Stimulated activated CD8-positive, alpha-beta memory T cell treated with anti-CD3 and anti-CD28 coated beads, Interleukin-7, amount 100 ng/mL, for 24 hours (primary cell): ENCODE measurements around the gene GLG1.

ENCODE experiments used
- DNase-seq: peaks from one replicate; pipeline ENCODE4 v3.0.0-alpha.2; 2020; ENCODE audit warnings: low read depth

GLG1 gene

DNA sequence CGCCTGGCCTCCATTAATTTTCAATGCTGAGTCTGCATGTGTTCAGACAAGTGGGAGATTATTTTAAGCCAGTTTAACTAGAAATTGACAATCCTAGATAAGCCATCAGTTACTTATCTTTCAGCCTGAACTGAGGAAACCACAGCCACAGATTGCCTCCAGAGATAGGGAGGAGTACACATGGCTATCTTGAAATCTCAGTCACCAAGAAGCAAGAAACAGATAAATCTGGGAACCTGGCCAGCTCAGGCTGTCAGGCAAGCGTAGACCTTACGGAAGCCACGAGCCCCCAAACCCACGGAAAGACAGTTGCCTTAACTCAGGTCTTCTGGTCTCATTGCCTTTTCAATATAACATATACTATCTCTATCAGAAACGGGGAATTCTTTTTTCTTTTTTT lies 2.0 kb upstream of the GLG1 start:
- DNase-seq: no peak

DNA sequence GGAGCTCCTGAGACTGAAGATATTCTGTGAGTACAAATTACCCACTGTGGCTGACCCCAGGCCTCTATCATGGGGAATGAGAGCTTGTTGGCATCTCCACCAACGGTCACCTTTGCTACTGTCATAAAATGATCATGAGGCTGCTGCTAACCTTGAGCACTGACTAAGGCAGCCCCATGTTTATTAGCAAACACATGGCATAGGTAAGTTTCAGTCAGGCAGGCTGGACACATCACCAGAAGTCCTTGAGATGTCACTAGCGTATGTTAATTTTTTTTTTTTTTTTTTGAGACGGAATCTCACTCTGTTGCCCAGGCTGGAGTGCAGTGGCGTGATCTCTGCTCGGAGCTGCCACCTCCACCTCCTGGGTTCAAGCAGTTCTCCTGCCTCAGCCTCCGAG lies 1.5 kb upstream of the GLG1 start:
- DNase-seq: no peak

DNA sequence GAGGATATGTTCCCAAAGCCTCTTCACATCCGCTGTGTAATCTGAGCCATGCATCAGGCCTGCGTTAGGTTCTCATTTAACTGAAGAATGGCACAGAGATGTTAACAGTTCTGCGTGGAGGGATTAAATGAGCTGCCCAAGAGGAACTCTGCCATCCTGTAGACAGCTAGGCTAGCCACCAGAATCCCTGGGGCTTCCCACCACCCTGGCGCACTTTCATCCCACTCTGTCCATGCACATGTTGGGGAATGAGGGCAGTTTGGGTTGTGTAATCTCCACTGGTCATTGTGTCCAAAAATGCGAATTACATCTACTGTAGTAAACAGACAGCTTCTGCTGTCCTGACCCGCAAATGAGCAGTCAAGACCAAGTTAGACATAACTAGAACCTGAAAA lies 1.0 kb upstream of the GLG1 start:
- no peak for DNase-seq

DNA sequence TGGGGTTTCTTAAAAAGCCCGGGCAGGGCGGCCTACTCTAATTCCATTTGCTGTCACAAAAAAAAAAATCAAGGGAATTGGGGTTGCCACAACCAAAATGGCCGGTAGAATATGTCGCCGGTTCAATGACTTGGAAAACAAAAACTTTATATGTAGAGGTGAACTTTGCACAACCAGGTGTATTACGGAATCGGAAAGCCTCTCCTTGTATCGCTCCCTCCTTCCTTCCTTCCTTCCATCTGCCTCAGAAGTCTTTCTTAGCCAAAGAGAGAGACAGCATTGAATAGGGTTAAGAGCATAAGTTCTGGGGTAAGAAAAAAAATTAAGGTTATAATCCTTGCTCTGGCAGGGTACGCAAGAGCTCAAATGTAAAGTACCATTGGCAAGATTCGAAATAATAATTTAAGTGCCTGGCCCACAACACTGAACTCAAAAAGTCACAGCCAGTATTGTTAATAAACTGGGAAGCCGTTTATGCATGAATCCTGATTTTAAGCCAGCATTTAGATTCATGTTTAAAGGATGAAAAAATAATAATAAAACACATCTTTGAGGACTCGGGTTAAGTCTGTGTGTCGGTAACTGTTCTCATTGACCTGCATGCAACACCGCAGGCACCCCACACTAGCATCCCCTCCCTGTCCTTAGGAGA lies 522 bp upstream of the GLG1 start:
- DNase-seq: no peak

DNA sequence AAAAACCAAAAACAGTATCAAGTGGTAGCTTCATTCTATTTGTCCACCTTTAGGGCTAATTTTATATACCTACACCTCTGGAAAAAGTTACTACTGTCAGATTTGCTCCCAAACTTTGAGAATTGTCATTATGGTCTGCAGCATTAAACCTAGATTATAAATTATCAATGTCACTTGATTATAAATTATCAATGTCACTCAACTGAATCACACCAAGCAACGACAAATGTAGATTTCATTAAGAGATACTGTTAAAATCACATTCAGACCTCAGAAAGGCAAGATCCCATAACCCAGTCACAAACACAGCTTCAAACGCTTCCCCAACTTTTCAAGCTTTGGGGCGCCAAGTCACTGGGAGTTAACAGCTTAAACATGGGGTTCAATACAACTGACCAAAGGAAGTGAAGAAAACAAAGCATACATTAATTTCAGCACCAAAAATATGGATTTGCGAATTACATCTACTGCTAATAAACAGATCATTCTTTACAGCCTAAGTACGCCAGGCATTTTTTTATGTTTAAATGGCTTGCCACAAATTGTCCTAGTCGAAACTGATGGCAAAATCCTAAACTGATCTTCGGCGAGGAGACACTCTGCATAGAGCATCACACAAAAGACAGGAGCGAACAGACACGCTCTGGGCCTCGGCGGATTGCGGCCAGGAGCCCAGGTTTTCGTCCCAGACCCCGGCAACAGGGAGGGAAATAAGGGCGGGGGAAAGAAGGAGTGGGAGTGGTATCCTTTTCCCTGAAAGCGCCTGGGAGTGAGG lies 981 bp downstream of the GLG1 start:
- DNase-seq: no peak

DNA sequence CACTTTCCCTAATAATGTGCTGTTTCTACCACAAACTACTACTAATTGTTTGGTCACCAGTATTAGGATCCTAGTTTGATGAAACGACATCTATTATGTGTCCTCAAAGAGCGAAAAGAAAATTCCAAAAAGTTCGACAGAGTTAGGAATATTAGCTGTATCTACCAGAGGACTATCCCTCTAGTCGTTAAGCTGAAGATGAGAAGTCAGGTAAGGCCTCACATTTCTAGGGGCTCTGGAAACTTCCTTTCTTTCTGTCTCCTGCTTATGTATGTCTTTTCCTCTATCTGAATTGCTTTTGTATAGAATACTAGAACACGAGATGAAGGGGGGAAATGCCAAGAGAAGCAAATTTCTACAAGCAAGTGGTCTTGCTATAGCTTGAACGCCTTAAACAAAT lies 1.6 kb downstream of the GLG1 start:
- no peak for DNase-seq

DNA sequence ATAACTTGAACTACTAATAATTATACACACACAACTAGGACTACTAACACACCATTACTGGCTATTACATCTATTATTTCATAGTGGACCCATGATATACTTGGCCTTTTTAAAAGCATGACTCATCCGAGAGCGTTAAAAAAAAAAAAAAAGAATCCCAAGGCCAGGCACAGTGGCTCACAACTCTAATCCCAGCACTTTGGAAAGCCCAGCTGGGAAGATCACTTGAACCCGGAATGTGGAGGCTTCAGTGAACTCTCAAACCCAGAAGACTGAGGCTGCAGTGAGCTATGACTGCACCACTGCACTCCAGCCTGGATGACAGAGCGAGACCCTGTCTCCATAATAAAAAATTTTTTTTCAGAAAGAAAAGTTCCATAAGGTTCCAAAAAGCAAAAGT lies 3.1 kb downstream of the GLG1 start:
- DNase-seq: no peak

DNA sequence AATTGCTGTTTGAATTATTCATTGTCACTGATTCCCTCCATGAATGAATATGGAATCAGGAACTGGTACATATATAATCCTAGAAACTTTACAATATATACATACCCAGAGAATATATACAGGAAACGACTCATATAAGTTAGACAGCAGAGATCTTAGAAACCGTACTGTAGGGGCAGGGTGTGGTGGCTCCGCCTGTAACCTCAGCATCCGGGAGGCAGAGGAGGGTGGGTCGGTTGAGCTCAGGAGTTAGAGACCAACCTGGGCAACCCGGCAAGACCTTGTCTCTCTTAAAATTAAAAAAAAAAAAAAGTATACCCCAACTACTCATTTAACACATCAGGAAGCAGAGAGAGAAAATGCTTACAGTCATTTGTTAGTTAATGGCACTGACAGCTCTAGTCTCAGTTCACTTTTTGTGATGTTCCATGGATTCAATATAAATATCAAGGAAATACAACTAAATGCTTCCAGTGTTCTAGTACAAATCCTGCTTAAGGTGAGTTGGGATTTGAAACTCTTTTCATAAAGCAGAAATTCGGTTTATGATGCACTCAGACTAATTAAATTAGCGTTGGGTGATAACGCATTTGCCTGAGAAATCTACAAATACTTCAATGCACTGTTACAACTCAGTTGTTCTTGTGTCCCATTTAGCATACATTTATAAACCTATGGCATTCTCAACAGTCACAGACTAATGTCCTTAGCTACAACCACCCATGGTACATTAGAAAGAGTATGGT lies 5.6 kb downstream of the GLG1 start:
- peak; percentile 16 for DNase-seq

DNA sequence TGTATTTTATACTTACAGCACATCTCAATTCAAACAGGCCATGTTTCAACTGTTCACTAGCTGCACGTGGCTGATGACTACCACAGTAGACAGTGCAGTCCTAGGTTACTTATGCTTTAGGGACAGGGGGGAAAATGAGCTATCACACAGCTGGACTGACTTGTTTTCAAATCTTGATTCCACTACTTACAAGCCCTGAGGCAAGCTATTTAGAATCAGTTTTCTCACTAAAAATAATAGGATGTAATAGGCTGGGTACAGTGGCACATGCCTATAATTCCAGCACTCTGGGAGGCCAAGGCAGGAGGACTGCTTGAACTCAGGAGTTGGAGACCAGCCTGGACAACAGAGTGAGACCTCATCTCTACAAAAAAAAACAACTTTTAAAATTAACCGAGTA lies 10.3 kb downstream of the GLG1 start:
- no peak for DNase-seq

DNA sequence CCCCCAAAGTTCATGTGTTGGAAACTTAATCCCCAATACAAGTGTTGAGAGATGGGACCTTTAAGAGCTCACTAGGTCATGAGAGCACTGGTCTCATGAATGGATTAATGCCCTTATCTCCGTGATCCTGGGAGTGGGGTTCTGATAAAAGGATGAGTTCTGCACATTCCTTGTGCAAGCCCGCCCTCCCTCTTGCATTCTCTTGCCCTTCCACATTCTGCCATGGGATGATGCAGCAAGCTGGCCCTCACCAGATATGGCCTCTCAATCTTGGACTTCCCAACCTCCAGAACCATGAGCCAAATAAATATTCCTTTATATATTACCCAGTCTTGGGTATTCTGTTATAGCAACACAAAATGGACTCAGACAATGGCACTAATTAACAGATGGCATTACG lies 14.1 kb downstream of the GLG1 start:
- no peak for DNase-seq

DNA sequence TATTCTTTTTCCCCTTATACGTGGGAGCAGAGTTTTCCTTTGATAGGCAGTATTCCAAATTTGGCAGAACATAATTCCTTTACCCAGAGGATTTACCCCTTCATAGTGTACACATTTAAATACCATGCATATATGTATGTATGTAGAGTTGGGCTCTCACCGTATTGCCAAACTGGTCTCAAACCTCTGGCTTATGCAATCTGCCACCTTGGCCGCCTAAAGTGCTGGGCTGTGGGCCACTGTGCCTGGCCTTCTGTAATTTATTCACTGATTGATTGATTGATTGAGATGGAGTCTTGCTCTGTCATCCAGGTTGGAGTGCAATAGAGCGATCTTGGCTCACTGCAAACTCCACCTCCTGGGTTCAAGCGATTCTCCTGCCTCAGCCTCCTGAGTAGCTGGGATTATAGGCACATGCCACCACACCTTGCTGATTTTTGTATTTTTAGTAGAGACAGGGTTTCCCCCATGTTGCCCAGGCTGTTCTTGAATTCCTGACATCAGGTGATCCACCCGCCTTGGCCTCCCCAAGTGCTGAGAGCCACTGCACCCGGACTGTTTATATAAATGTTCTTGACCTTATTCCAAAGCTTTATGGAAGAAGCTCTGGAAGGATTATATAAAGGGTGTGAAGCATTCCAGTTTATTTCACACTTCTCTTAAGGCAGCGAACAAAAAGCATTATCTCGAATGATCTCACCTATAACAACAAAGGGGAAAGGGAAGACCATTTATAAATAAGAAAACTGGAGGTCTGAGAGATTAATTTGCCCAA lies 14.9 kb downstream of the GLG1 start:
- no peak for DNase-seq

DNA sequence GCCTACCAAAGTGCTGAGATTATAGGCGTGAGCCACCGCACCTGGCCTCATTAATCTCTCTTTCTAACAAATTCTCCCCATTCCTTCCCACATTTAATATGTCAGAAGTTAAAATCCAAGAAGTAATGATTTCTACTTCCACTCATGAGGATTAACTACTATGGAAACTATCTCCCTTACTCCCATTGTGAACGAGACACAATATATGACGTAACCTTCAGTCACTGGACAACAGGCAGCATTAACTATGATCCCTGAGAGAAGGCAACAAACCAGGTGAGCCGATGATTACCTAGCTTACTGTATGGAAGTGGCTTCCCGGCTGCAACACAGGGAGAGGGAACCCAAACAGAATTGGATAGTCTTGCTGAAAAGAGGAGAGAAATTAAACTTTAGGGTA lies 20.0 kb downstream of the GLG1 start:
- no peak for DNase-seq

DNA sequence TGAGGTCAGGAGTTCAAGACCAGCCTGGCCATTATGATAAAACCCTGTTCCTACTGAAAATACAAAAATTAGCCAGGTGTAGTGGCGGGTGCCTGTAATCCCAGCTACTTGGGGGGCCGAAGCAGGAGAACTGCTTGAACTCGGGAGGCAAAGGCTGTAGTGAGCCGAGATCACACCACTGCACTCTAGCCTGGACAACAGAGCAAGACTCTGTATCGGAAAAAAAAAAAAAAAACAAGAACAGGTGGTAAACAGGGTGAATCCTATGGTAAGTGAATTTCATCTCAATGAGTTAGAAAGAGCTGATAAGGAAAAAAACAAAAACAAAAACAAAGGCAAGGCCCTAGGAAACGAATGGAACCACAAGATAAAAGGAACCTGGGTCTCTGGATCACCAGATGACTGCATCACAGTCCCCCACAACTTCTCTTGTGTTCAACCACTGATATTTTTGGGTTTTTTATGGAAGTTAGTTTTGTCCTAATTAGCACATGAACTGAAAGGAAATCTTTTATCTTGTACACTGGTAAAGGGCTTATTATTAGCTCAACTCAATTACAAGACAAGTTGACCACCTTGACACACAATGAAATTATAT lies 21.0 kb downstream of the GLG1 start:
- no peak for DNase-seq

DNA sequence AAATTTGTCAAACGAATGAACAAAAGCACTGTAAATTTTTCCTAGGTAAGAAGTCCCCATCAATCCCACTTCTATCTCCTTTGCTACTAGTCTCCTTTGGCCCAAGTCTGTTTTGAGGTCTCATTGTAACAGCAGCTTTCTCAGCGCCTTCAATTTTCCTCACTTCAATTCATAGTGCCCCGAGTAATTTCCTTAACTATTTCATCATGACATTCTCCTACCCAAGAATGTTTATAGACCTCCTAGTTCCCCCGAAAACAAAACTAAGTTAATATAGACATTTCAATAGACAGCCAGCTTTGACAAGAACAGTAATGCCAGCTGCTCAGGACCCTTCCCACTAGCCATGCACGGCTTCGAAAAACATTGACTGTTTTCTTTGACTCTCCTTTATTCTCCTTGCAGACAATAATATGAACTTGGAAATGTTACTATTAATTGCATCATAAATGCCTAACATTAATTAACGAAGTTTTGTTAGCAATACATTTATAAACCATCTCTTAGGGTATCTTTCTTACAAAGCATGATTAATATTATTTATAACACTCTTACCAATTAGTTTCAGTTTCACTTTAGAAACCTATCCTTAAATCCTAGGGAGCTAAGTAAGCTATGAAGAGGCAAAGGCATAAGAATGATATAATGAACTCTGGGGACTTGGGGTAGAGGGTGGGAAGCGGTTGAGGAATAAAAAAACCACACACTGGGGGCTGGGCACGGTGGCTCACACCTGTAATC lies 22.8 kb downstream of the GLG1 start:
- DNase-seq: no peak

DNA sequence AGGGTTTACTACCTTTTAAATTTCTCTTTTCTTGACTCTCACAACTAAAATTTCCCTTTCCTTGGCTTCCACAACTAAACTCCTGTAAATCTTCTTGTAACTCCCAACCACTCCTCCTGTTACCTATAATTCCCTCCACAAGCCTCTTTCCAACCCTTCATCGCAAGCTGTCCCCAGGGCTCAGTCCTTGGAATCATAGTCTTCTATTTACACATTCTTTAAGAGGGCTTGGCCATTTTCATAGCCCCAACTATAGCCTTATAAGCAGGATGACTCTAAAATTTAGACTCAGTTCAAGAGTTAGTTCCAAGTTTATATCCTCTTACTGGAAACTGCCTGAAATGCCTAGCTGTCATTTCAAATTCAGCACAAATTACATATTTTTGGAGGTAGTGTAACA lies 23.9 kb downstream of the GLG1 start:
- no peak for DNase-seq

DNA sequence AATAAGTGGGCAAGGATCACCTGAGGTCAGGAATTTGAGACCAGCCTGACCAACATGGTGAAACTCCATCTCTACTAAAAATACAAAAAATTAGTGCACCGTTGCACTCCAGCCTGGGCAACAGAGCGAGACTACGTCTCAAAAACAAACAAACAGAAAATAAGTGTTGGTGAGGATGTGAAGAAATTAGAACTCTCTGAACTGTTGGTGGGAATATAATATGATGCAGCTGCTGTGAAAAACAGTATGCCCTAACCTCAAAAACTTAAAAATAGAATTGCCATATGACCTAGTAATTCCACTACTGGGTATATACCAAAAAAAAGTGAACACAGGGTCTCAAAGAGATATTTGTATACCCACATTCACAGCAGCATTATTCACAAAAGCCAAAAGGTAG lies 26.1 kb downstream of the GLG1 start:
- no peak for DNase-seq

DNA sequence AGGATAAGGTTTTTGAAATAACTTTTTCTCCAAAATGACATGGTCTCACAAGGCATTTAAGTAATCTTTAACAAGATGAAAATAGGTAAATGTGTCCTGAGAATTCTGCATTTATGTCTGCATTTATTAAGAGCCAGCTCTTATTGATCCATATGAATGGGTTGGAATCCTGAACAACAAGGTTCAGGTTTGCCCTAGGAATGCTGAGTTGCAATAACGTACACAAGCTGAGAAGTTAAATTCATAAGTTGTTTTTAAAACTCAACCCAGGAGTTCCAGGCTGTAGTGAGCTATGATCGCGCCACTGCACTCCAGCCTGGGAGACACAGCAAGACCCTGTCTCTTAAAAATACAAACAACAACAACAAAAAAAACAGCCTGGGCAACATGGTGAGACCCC lies 28.1 kb downstream of the GLG1 start:
- DNase-seq: no peak

DNA sequence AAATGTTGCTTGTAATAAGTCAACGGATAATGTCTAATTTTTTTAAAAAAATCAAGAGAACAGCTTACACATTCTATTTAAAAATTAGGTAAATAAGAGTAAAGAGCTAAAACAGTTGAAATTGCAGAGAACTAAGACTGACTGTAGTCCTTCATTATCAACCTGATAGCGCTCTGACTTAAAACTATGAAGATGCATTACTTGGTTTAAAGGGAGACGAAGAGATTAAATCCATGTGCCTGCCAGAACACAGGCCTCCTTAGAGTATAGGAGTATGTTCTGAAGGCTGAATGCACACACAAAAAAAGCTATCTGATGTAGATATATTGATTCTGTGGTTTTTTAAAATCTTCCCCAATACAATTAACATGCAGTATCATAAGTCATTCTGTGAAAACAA lies 28.5 kb downstream of the GLG1 start:
- DNase-seq: no peak

DNA sequence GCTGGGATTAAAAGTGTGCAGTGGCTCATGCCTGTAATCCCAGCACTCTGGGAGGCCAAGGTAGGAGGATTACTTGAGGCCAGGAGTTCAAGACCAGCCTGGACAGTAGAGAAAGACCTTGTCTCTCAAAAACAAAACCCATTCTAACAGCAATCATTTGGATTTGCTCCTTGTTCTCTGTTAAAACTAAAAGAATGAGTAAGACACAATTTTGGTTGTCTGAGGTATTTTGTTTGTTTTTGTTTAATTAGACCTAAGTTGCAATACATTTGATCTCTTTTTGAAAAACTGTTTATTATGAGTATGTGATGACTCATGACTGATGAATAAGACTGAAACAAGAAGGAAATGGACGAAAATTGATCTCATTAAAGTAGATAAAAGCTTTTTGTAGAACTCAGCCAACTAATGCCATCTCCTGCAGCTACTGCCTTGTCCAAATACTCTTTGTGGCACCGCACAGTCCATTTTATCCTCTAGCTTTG lies 29.0 kb downstream of the GLG1 start:
- DNase-seq: no peak

DNA sequence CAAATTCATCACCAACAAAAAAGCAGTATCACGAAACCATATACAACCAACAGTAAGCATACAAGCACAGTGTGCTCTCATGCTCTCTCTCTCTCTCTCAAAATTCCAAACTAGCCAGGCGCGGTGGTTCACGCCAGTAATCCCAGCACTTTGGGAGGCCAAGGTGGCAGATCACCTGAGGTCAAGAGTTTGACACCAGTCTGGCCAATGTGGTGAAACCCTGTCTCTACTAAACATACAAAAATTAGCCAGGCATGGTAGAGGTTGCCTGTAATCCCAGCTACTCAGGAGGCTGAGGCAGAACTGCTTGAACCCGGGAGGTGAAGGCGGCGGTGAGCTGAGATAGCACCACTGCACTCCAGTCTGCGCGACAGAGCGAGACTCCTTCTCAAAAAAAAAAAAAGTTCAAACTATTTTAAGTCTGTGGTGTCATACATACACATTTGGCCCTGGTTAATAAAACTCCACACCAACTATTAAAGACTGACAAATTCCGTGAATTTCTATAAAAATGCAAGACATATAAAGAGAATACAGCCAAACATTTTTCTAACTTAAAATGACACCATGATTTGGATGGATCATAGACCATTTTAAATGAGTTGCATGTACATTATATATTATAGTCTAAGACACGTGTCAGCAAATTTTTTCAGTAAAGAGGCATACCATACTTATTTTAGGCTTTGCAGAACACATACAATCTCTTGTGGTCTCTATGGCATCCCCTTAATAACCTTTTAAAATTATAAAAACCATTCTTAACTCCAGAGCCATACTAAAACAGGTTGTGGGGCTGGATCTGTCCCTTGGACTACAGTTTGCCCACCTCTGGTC lies 30.9 kb downstream of the GLG1 start:
- DNase-seq: no peak
